GM18907 (cell line): ENCODE measurements around the gene METTL25B.

Experiments used
- ATAC-seq: cut with Tn5 transposase; IDR thresholded peaks from one replicate; pipeline ENCODE4 v1.9.1; 2021; ENCODE audit warnings: mild to moderate bottlenecking, moderate library complexity; ENCODE audit not compliant: unreplicated experiment

The METTL25B gene

GRCh38 chr1:156700736-156701531, 27.3 kb upstream of the METTL25B start:
- no peak for ATAC-seq

- no peak for ATAC-seq
These were observed 24.9 kb upstream of the METTL25B start for GRCh38 chr1:156703336-156703735.

GRCh38 chr1:156703741-156704140, 24.5 kb upstream of the METTL25B start:
- ATAC-seq = no peak

GRCh38 chr1:156704166-156704711, 24.0 kb upstream of the METTL25B start:
- ATAC-seq = no peak

- ATAC-seq = no peak
These were observed 23.3 kb upstream of the METTL25B start for GRCh38 chr1:156704930-156705320.

- no peak for ATAC-seq
These were observed 22.9 kb upstream of the METTL25B start, which contains the start of gene CRABP2 for GRCh38 chr1:156705321-156705917. TSS of gene CRABP2 (minus strand) at chr1:156705583. CDS start at chr1:156705446, 137 bp downstream.

- no peak for ATAC-seq
These were observed 22.2 kb upstream of the METTL25B start for GRCh38 chr1:156705918-156706656.

GRCh38 chr1:156706657-156707416, 21.4 kb upstream of the METTL25B start:
- no peak for ATAC-seq

- no peak for ATAC-seq
These were observed 20.7 kb upstream of the METTL25B start for GRCh38 chr1:156707417-156708217.

GRCh38 chr1:156708218-156708661, 20.0 kb upstream of the METTL25B start:
- no peak for ATAC-seq

- ATAC-seq = no peak
These were observed 19.2 kb upstream of the METTL25B start for GRCh38 chr1:156709031-156709430.

GRCh38 chr1:156709757-156710489, 18.3 kb upstream of the METTL25B start:
- ATAC-seq = no peak

- no peak for ATAC-seq
These were observed 17.1 kb upstream of the METTL25B start for GRCh38 chr1:156711011-156711817.

GRCh38 chr1:156712626-156713025, 15.6 kb upstream of the METTL25B start:
- no peak for ATAC-seq

GRCh38 chr1:156714830-156715229, 13.4 kb upstream of the METTL25B start:
- no peak for ATAC-seq

GRCh38 chr1:156717351-156717750, 10.9 kb upstream of the METTL25B start:
- ATAC-seq = no peak

GRCh38 chr1:156721131-156721530, 7.1 kb upstream of the METTL25B start:
- ATAC-seq = no peak

- ATAC-seq = no peak
These were observed 6.7 kb upstream of the METTL25B start for GRCh38 chr1:156721535-156721934.
